Sigmoid colon (tissue), 4 donors: ENCODE results near the gene DPH3.

ENCODE experiments used
- EP300 ChIP-seq, 4 donors: sonication (generic); formaldehyde crosslinking; IDR thresholded peaks; one replicate each; pipeline ENCODE4 v1.6.1; 2017; ENCODE audit warnings: antibody characterized with exemption in 4 of 4
- TF ChIP-seq, protein P1 (sequence below), 4 experiments: fragments of 450-650 bp in 3 of 4; fragments of 200-600 bp in 1 of 4; IDR thresholded peaks; one replicate each; pipeline ENCODE4 v1.5.1; 2016 to 2019; ENCODE audit warnings: antibody characterized with exemption in 4 of 4, mild to moderate bottlenecking in 3 of 4, moderate library complexity in 2 of 4

DNA sequence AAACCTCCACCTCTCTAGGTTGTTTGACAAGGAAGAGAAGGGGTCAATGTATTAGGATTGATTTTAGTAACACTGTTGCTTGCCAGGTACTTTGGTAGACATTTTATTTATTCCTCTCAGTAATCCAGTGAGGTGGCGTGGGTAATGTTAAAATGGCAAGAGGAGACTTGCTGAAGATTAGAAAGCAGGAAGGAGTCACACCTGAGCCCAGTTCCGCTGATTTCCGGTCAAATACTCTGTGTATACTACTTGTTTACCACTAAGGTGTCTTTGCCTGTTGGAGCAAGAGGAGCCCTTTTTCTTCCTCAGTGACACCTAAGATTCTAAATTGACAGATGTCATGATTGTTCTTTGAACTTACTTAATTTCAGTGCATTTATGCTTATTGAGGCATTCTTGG is 2.0 kb upstream of the DPH3 start:
- TF ChIP-seq, protein P1, sequence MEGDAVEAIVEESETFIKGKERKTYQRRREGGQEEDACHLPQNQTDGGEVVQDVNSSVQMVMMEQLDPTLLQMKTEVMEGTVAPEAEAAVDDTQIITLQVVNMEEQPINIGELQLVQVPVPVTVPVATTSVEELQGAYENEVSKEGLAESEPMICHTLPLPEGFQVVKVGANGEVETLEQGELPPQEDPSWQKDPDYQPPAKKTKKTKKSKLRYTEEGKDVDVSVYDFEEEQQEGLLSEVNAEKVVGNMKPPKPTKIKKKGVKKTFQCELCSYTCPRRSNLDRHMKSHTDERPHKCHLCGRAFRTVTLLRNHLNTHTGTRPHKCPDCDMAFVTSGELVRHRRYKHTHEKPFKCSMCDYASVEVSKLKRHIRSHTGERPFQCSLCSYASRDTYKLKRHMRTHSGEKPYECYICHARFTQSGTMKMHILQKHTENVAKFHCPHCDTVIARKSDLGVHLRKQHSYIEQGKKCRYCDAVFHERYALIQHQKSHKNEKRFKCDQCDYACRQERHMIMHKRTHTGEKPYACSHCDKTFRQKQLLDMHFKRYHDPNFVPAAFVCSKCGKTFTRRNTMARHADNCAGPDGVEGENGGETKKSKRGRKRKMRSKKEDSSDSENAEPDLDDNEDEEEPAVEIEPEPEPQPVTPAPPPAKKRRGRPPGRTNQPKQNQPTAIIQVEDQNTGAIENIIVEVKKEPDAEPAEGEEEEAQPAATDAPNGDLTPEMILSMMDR (IDR thresholded peaks at IDR 0.05), result no peak
- TF ChIP-seq EP300 (IDR thresholded peaks at IDR 0.05), result no peak
